ENCODE measurements around the gene GLP2R. TPM values are rescaled to one million over a fixed set of nuclear protein-coding genes. Genes with fewer than 3 reads are reported as not detected.

The GLP2R gene
- total RNA-seq, 4 donors from 2014 or later = 0.54 to 3.3 (median 1.2) TPM

DNA sequence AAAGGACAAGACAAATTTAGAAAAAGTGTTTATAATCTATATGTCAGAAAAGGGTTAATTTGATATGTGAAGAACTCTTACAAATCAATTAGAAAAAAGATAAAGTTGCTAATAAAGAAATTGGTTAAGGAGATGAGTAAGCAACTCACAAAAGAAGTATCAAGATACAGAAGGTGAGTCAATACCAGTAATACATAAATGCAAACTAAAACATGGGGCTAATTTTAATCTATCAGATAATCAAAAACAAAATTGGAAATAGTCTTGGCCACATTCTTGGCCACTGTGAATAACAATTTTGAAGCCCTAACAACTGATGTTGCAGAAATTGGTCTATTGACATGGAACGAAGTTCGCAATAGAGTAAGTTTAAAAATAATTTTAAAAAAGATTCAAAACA lies 41.2 kb upstream of the GLP2R start:
- H3K36me3 ChIP-seq = no peaks in the 10 kb centered on the region

DNA sequence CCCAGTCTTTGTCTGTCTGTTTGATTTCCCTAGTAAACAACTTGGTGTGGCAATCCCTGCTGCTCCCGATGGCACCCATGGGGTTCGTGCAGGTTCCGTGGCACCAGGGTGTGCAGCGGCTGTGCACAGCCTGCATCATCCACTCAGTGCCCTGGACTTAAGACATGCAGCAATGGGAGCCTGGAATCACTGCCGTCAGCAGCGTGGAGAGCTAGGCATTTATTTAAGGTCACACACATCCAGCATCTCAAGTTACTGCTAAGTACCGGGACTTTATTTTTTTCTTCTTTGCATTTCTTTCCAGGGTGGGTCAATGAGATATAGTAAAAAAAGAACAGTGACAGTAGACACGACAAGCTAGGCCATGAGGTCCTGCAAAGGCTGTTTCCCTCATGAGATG lies 37.1 kb upstream of the GLP2R start:
- Histone ChIP-seq H3K4me3 (replicated peaks in 1 of 3) (no peak overlapping the region), H3K9me3 (no peaks in the 10 kb centered on the region), H3K36me3 (no peaks in the 10 kb centered on the region), H3K27ac (no peak overlapping the region), H3K27me3 (no peaks in the 10 kb centered on the region), H3K4me1 (no peaks in the 10 kb centered on the region)
- WGBS, 2 donors = 58 to 62% methylated on average over 8 of the region's 8 CpGs
- TF ChIP-seq, protein P1, sequence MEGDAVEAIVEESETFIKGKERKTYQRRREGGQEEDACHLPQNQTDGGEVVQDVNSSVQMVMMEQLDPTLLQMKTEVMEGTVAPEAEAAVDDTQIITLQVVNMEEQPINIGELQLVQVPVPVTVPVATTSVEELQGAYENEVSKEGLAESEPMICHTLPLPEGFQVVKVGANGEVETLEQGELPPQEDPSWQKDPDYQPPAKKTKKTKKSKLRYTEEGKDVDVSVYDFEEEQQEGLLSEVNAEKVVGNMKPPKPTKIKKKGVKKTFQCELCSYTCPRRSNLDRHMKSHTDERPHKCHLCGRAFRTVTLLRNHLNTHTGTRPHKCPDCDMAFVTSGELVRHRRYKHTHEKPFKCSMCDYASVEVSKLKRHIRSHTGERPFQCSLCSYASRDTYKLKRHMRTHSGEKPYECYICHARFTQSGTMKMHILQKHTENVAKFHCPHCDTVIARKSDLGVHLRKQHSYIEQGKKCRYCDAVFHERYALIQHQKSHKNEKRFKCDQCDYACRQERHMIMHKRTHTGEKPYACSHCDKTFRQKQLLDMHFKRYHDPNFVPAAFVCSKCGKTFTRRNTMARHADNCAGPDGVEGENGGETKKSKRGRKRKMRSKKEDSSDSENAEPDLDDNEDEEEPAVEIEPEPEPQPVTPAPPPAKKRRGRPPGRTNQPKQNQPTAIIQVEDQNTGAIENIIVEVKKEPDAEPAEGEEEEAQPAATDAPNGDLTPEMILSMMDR (IDR thresholded peaks at IDR 0.05) = no peak
- no peak for TF ChIP-seq POLR2A (IDR thresholded peaks at IDR 0.05)
- no peak for DNase-seq
- intact Hi-C loops (cut with DNase I) = no loop called here

More for the DNA sequence above, 41.2 kb upstream of the GLP2R start:
- TF ChIP-seq, protein P1 (IDR thresholded peaks at IDR 0.05) = no peak
- TF ChIP-seq POLR2A (IDR thresholded peaks at IDR 0.05) = no peak
- WGBS, 2 donors = 95 to 96% methylated on average over 2 of the region's 2 CpGs
- Histone ChIP-seq H3K9me3 (no peaks in the 10 kb centered on the region), H3K27ac (no peak overlapping the region), H3K27me3 (no peaks in the 10 kb centered on the region), H3K4me1 (no peaks in the 10 kb centered on the region), H3K4me3 (replicated peaks in 1 of 3) (no peak overlapping the region)
- intact Hi-C loops (cut with DNase I) = no loop called here
- DNase-seq = no peak

DNA sequence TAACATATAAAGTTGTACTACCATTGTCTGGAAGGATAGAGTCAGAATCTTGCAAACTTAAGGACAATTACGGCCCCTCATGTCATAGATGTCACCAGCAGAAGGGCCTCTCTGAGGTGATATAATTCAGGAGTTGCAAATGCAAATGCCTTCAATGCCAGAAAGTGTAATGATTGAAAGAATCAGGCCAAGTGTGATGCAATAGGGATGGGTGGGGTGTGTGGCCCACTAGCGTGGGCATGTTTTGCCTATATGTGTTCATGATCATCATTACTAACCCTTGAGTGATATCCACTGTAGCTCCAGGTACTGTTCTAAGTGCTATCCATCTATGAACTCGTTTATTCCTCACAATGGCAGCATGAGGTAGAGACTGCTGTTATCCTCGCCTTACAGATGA lies 35.4 kb upstream of the GLP2R start:
- DNase-seq = no peak
- intact Hi-C loops (cut with DNase I) = no loop called here
- H3K36me3 ChIP-seq = no peaks in the 10 kb centered on the region

DNA sequence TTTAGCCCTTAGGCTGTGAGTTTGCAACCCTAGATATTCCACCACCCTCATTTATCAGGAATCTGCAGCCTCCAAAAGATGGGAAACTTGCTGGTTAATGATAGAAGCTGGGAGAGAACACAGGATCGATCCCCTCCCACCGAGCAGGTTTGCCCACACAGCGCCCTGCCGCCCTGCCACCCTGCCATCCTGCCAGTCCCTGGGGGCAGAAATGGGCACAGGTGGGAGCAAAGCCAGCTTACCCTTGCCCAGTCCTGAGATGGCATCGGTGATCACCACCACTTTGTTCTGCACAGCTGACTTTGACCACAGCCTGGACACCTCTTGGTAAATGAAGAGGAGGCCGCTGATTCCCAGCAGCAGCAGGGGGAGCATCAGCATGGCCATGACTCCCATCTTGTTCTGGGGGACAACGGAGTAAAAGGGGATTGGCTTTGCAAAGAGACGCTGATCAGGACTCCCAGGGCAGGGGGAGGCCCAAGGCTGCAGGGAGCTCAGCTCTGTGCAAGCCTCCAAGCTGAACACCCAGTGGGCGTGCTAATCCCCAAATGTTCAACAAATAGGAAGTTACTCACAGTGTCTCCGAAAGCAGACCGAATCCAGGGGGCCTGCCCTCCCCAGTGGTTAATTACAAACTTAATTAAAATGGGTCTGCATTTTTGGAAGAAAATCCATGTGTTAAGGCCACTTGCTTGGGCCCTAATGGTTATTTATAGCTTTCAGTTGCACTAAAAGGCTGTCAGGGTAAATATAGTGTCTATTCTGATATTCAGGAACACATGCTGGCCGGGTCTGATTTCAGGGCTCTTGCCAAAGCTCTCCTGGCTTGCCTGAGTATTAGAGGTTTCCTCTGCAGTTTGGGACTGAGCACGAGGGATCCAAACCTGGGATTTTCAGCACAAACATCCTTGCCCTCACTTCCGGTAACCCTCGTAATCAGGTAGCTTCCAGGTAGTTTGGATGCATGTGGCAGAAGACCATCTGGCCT lies 34.5 kb upstream of the GLP2R start, which contains the start of gene DHRS7C:
Gene DHRS7C (minus strand): TSS at position 704 of the 988 bp plus-strand sequence. CDS start 308 bp downstream, at position 396.
- WGBS, 2 donors = 68 to 70% methylated on average over 14 to 15 of the region's 15 CpGs
- Histone ChIP-seq H3K9me3 (no peaks in the 10 kb centered on the region), H3K36me3 (no peaks in the 10 kb centered on the region), H3K4me3 (replicated peaks in 1 of 3) (no peak within 1 kb of the TSS), H3K27me3 (no peaks in the 10 kb centered on the region), H3K4me1 (no peaks in the 10 kb centered on the region), H3K27ac (no peak within 1 kb of the TSS)
- intact Hi-C loops (cut with DNase I) = no loop called here
- DNase-seq = no peak
- TF ChIP-seq, protein P1 (IDR thresholded peaks at IDR 0.05) = no peak

More for the DNA sequence above, 35.4 kb upstream of the GLP2R start:
- Histone ChIP-seq H3K4me1 (no peaks in the 10 kb centered on the region), H3K27ac (no peak overlapping the region), H3K9me3 (no peaks in the 10 kb centered on the region), H3K27me3 (no peaks in the 10 kb centered on the region), H3K4me3 (replicated peaks in 1 of 3) (no peak overlapping the region)
- 83 to 91% methylated on average over 4 of the region's 4 CpGs for WGBS, 2 donors
- TF ChIP-seq, protein P1 (IDR thresholded peaks at IDR 0.05) = no peak
- no peak for TF ChIP-seq POLR2A (IDR thresholded peaks at IDR 0.05)
